Esophagus muscularis mucosa (tissue), 4 donors: ENCODE measurements around the gene JDP2. TPM values are rescaled to one million over a fixed set of nuclear protein-coding genes. Genes with fewer than 3 reads are reported as not detected.

Source experiments
- DNase-seq: peaks from one replicate; pipeline ENCODE4 v3.0.0-alpha.2; 2017; ENCODE audit errors: extremely low spot score
- H3K27ac ChIP-seq, 4 donors: fragments of 200-600 bp; sonication (generic); replicated peaks in 1 of 4; 1 replicate in 3 of 4; 2 replicates in 1 of 4; pipeline ENCODE4 v1.5.1; 2016 to 2019; ENCODE audit warnings: mild to moderate bottlenecking in 1 of 4
- H3K27me3 ChIP-seq, 4 donors: fragments of 200-600 bp; sonication (generic); one replicate each; pipeline versions ENCODE4 v1.5.1 to v1.6.0; 2016 to 2019
- H3K36me3 ChIP-seq, 4 donors: fragments of 200-600 bp; sonication (generic); one replicate each; pipeline ENCODE4 v1.5.1; 2016 to 2019
- H3K4me1 ChIP-seq, 4 donors: fragments of 200-600 bp; sonication (generic); one replicate each; pipeline ENCODE4 v1.5.1; 2016 to 2019
- H3K4me3 ChIP-seq, 4 donors: fragments of 200-600 bp; sonication (generic); 1 replicate in 2 of 4; 2 replicates in 2 of 4; pipeline ENCODE4 v1.5.1; 2016 to 2019; ENCODE audit warnings: mild to moderate bottlenecking in 4 of 4, moderate library complexity in 1 of 4
- H3K9me3 ChIP-seq, 4 donors: fragments of 200-600 bp; sonication (generic); 1 replicate in 3 of 4; 2 replicates in 1 of 4; pipeline ENCODE4 v1.5.1; 2016 to 2019
- CTCF ChIP-seq, 3 experiments: fragments of 200-600 bp in 2 of 3; fragments of 450-650 bp in 1 of 3; sonication (generic) in 2 of 3; IDR thresholded peaks; one replicate each; pipeline ENCODE4 v1.5.1; 2017 to 2019; ENCODE audit warnings: antibody characterized with exemption in 3 of 3, mild to moderate bottlenecking in 2 of 3, moderate library complexity in 1 of 3
- EP300 ChIP-seq: sonication (generic); formaldehyde crosslinking; IDR thresholded peaks from one replicate; pipeline ENCODE4 v1.6.1; 2017; ENCODE audit warnings: antibody characterized with exemption
- POLR2A ChIP-seq: fragments of 450-650 bp; IDR thresholded peaks from one replicate; pipeline ENCODE4 v1.6.1; 2017; ENCODE audit warnings: antibody characterized with exemption, moderate library complexity, mild to moderate bottlenecking, low read depth
- POLR2AphosphoS5 ChIP-seq, 2 donors: sonication (generic); formaldehyde crosslinking; IDR thresholded peaks; one replicate each; pipeline ENCODE4 v1.6.1; 2017; ENCODE audit warnings: antibody characterized with exemption in 2 of 2
- WGBS: methylation state at CpG from one replicate; pipeline ENCODE4 v1.1.5; 2018; 5-methylcytosine and 5-hydroxymethylcytosine counted together
- intact Hi-C: fragments of 100-400 bp; cut with DNase I; formaldehyde crosslinking; loops from one replicate; pipeline ENCODE4 v1.15.1; 2023
- total RNA-seq, 4 donors: library from RNA; depleted of rRNA; stranded (reverse); fragments of >200 nt; gene quantifications; one replicate each; pipeline versions ENCODE4 v1.1.0 to v1.2.1, GENCODE V29; 2016

The JDP2 gene
- total RNA-seq, 4 donors from 2014 or later = 50.5 to 94.5 (median 78.3) TPM

DNA sequence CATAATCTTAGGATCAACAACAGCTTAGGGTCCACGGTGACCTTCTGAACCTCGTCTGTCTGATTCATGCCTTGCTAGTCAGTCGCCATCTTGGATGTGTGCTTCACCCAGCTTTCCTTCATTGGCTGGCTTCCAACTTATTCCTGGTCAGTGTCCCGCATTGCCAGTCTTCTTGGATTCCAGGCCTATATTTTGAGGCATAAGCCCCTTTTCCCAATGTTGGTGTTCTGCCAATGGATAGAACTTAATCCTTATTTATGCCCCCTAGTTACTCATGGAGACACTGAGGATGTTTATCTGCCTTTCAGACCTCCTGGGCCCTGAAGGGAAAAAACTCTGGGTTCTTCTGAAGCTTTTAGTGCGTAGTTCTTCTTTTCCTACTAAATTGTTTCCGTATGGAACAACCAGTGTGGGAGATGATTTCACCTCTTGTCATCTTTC is 5.8 kb downstream of the JDP2 start:
- H3K4me3 ChIP-seq = no peak overlapping the region
- WGBS = 83% methylated on average over 6 of the region's 6 CpGs
- peaks cover 47 to 97% (median 82%) of the 10 kb centered on the region in 4 donors for H3K4me1 ChIP-seq
- H3K36me3 ChIP-seq = peaks cover 17 to 68% (median 52%) of the 10 kb centered on the region in 4 donors
- intact Hi-C loops = loop anchor here (5.0 kb wide), 1 partner anchor 39 kb away; no protein-coding TSS in a partner anchor
- no peak for DNase-seq
- TF ChIP-seq POLR2AphosphoS5 (IDR thresholded peaks at IDR 0.05) (no peak), EP300 (no peak), POLR2A (no peak), CTCF (IDR thresholded peaks at IDR 0.05) (no peak)
- H3K27ac ChIP-seq = no peak overlapping the region
- H3K9me3 ChIP-seq = no peaks in the 10 kb centered on the region
- no peaks in the 10 kb centered on the region for H3K27me3 ChIP-seq

GRCh38 chr14:75434138-75434889 is 6.5 kb downstream of the JDP2 start:
- intact Hi-C loops = loop anchor here (5.0 kb wide), 1 partner anchor 38 kb away; no protein-coding TSS in a partner anchor

GRCh38 chr14:75434890-75435248 is 7.0 kb downstream of the JDP2 start:
- Histone ChIP-seq H3K9me3 (no peaks in the 10 kb centered on the region), H3K27me3 (no peaks in the 10 kb centered on the region), H3K27ac (no peak overlapping the region), H3K36me3 (peaks cover 25 to 81% (median 64%) of the 10 kb centered on the region in 4 donors), H3K4me3 (no peak overlapping the region), H3K4me1 (peaks cover 37 to 97% (median 81%) of the 10 kb centered on the region in 4 donors)
- intact Hi-C loops = loop anchor here (5.0 kb wide), 1 partner anchor 37 kb away; no protein-coding TSS in a partner anchor
- WGBS = 86% methylated on average over 9 of the region's 9 CpGs
- DNase-seq = no peak
- no peak for TF ChIP-seq CTCF (IDR thresholded peaks at IDR 0.05)
- no peak for TF ChIP-seq EP300
- TF ChIP-seq POLR2A = no peak
- TF ChIP-seq POLR2AphosphoS5 (IDR thresholded peaks at IDR 0.05) = no peak

More at GRCh38 chr14:75434138-75434889, 6.5 kb downstream of the JDP2 start:
- no peak overlapping the region for H3K27ac ChIP-seq
- no peak overlapping the region for H3K4me3 ChIP-seq
- WGBS = 71% methylated on average over 6 of the region's 6 CpGs
- no peak for TF ChIP-seq CTCF (IDR thresholded peaks at IDR 0.05)
- no peak for TF ChIP-seq EP300
- TF ChIP-seq POLR2A = no peak
- no peak for TF ChIP-seq POLR2AphosphoS5 (IDR thresholded peaks at IDR 0.05)
- no peaks in the 10 kb centered on the region for H3K27me3 ChIP-seq
- H3K36me3 ChIP-seq = peaks cover 20 to 75% (median 59%) of the 10 kb centered on the region in 4 donors
- no peaks in the 10 kb centered on the region for H3K9me3 ChIP-seq
- no peak for DNase-seq
- peaks cover 41 to 97% (median 82%) of the 10 kb centered on the region in 4 donors for H3K4me1 ChIP-seq

- intact Hi-C loops = no loop called here
- Histone ChIP-seq H3K27ac (no peak overlapping the region), H3K4me3 (no peak overlapping the region), H3K36me3 (peaks cover 25 to 87% (median 67%) of the 10 kb centered on the region in 4 donors), H3K9me3 (no peaks in the 10 kb centered on the region), H3K4me1 (peaks cover 37 to 97% (median 81%) of the 10 kb centered on the region in 4 donors), H3K27me3 (no peaks in the 10 kb centered on the region)
- TF ChIP-seq CTCF (IDR thresholded peaks at IDR 0.05) = no peak
- no peak for TF ChIP-seq POLR2A
- no peak for TF ChIP-seq EP300
- no peak for TF ChIP-seq POLR2AphosphoS5 (IDR thresholded peaks at IDR 0.05)
- 84% methylated on average over 6 of the region's 6 CpGs for WGBS
- DNase-seq = no peak
Observed at GRCh38 chr14:75435473-75435872, 7.7 kb downstream of the JDP2 start.
